A204.1 (cell line): ENCODE data around the gene OR11H6.
"Not testable (repeated sequence)": the region's sequence is repeated elsewhere in the genome, so short reads cannot be mapped to it uniquely, and the experiment has no call there.

Experiments
- FAIRE-seq: peaks from 2 replicates; lab custom pipeline; 2012; peaks lifted over from hg19 to GRCh38; lab: Jason Lieb, UNC

Gene OR11H6, protein sequence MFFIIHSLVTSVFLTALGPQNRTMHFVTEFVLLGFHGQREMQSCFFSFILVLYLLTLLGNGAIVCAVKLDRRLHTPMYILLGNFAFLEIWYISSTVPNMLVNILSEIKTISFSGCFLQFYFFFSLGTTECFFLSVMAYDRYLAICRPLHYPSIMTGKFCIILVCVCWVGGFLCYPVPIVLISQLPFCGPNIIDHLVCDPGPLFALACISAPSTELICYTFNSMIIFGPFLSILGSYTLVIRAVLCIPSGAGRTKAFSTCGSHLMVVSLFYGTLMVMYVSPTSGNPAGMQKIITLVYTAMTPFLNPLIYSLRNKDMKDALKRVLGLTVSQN

DNA sequence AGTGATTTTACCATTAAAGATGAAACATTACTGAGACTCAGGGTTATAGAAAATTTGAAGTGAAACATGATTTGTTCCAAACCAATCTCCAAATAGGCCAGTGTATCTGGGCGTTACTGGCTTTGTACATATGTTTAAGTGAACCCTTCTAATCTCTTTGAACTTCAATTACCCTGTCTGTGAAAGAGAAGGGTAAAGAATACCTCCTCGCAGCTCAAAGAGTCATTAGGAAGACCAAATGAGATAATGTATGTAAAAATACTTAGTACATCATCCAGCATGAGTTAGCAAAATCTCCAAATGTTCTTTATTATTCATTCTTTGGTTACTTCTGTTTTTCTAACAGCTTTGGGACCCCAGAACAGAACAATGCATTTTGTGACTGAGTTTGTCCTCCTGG lies at the start of gene OR11H6:
Gene OR11H6, plus strand, starts transcription at position 301 of the 400 bp plus-strand sequence. Its CDS starts 0 bp downstream, at position 301.
- no peak for FAIRE-seq

DNA sequence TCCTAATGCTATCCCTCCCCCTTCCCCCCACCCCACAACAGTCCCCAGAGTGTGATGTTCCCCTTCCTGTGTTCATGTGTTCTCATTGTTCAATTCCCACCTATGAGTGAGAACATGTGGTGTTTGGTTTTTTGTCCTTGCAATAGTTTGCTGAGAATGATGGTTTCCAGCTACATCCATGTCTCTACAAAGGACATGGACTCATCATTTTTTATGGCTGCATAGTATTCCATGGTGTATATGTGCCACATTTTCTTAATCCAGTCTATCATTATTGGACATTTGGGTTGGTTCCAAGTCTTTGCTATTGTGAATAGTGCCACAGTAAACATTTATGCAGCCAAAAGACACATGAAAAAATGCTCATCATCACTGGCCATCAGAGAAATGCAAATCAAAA lies 49.3 kb upstream of the OR11H6 start:
- FAIRE-seq: not testable (repeated sequence)

DNA sequence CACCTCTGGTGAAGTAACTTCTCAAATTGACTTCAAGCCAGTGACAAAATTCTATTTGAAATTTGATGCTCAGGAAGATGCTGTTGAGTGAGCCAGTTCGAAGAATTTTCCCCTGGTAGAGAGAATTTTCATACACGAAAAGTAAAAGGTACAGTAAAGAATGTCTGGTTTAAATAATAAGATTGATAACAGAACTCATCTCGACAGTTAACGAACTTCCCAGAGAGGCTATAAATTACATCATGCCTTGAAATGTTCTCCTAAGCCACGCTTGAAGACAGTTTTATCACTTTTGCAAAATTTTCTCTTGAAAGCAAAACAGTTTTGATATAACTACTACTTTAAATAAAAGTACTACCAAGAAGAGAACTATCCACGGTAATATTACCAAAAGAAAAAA lies 47.2 kb upstream of the OR11H6 start:
- FAIRE-seq: no peak

DNA sequence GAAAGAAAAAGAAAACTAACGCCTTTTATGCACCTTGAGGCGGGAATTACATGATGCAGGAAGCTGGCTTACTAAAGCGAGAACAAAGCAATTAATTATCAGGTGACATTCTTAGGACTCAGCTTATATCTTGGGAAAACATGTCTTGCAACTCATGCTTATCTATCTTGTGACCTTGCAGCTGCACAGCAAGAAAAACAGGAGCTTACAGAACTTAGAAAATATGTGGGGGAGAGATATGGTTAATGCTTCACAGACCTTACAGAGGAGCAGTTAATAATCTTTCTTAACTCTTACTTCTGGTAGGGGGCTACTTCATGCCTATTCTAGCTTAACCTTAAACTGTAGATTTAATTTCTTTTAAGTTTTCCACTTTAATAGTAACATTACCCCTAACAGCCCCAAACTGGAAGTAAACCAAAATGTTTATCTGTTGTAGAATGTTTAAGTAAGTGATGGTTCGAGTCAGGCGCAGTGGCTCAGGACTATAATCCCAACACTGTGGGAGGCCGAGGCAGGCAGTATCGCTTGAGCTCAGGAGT lies 46.0 kb upstream of the OR11H6 start:
- FAIRE-seq: no peak

DNA sequence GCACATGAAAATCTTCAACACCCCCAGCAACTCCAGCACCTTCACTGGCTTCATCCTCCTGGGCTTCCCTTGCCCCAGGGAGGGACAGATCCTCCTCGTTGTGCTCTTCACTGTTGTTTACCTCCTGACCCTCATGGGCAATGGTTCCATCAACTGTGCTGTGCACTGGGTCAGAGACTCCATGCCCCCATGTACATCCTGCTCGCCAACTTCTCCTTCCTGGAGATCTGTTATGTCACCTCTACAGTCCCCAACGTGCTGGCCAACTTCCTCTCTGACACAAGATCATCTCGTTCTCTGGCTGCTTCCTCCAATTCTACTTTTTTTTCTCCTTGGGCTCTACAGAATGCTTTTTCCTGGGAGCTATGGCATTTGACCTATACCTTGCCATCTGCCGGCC lies 44.3 kb upstream of the OR11H6 start:
- FAIRE-seq: no peak

DNA sequence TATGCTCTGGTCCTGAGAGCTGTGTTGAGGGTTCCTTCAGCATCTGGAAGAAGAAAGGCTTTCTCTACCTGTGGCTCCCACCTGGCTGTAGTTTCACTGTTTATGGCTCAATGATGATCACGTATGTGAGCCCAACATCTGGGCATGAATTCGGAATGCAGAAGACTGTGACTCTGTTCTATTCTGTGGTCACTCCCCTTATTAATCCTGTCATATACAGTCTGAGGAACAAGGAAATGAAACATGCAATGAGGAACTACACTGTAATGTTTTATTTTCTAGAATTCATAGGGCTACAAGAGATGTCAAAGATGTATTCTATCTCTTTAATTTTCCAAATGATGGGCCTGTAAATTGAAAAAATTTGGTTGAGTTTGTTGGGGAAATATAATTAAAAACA lies 43.6 kb upstream of the OR11H6 start:
- no peak for FAIRE-seq

DNA sequence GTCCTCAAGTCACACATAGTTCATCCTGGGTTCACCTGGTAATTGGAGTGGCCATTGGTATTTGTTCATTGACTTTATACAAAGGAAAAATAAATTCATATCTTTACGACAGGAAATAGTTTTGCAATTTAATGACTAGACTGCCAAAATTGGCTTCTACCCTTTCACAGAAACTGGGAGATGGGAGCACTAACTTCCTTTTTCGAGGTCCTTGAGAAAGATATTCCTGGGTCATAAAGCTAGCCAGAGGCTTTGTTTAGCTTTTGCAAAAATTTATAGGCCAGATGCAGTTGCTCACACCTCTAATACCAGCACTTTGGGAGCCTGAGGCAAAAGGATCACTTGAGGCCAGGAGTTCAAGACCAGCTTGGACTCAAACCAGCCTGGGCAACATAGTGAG lies 43.0 kb upstream of the OR11H6 start:
- FAIRE-seq: no peak

DNA sequence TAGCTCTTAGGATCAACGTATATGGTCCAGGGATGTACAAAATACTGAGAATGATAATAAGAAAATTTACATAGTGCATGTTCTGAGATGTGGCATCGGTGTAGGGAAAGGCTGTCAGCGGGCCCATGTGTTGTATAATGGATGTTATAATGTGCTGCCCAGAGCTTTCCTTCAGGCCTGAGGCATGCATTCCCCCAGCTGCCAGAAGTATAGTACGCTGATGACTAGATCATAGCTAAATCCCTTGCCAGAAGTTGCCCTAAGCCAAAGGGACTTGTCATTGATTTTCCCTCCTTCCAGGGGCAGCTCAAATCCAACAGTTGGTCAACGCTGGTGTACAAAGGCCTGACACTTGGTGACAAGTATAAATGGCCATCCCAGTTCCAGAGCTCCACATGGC lies 39.3 kb upstream of the OR11H6 start:
- FAIRE-seq: no peak

DNA sequence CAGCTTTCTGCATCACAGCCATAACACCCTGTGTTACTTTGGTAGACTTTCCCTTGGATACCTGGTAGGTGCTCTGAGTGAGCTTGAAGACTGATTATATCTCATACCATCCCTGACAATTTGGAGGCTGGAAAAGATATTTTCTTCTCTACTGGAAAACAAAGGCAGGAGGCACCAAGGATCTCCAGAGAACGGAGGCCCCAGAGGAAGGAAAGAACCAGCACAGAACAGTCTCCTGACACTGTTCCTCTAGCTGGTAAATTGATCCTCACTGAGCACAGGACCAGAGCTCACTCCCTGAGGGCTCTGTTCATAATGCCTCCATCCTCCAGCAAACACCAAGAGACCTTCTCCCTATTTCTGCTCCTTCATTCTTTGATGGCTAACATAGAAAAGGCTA lies 32.9 kb upstream of the OR11H6 start, which contains the start of gene OR11G2:
Gene OR11G2, plus strand, starts transcription at position 301 of the 400 bp plus-strand sequence. CDS start 6,542 bp downstream, outside the sequence.
- no peak for FAIRE-seq

DNA sequence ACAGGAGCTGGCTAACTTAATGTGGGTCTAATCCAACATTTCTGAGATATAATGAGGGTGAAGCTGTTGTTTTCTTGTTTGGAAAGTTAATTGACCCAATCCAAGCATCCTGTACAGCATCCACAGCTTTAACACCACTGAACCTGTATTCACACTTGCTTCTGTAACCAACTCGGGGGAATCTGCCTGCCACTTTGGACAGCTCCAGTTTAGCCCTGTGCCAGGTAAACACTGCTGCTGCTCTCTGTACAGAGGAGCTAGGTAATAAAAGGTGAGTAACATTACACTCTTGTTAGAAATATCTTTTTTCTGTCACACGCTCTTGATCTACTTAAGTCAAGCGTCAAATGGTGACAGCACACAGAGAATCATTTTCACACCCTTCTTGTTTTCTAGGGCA lies 32.1 kb upstream of the OR11H6 start:
- no peak for FAIRE-seq

DNA sequence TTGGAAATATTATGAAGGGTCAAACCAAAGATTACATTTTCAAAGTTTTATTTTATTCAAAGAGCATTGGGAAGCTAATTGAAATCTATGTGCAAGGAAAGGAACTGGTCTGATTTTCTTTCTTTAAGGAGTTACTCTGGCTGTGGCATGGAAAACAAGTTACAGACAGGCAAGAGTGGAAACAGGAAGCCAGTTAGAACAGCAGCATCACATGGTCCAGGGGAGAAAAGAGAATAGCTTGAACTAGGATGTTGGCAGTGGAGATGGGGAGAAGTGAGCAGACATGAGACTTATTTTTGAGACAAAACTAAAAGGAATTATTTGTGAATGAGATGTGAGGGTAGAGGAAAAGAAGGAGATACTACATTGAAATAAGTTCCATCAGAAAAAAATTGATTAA lies 29.4 kb upstream of the OR11H6 start:
- FAIRE-seq: no peak

DNA sequence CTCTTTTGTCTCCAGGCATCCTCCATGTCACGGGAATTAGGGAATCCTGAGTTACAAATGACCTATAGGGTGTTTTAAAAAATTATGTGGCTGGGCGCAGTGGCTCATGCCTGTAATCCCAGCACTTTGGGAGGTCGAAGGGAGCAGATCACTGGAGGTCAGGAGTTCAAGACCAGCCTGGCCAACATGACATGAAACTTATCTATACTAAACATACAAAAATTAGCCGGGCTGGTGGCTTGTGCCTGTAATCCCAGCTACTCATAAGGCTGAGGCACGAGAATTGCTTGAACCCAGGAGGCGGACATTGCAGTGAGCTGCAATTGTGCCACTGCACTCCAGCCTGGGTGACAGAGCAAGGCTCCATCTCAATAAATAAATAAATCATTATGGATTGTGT lies 28.3 kb upstream of the OR11H6 start:
- not testable (repeated sequence) for FAIRE-seq

DNA sequence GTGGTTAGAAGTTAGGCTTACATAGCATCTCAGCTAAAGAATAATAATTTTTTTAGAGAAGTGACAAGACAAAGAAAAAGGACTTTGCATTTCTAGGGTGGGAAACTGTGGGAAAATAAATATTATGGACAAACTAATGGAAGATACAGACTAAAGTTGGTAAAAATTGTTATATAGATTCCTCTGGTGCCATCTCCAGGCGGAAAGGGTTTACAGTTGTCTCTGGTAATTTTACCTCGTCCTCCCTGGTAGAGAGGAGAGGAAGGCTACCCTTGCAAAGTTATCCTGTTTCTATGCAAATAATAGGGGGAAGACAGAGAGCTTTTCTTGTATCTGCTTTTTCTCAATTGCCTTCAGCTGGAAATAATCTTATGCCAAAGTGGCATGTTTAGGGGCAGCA lies 27.6 kb upstream of the OR11H6 start:
- FAIRE-seq: no peak

DNA sequence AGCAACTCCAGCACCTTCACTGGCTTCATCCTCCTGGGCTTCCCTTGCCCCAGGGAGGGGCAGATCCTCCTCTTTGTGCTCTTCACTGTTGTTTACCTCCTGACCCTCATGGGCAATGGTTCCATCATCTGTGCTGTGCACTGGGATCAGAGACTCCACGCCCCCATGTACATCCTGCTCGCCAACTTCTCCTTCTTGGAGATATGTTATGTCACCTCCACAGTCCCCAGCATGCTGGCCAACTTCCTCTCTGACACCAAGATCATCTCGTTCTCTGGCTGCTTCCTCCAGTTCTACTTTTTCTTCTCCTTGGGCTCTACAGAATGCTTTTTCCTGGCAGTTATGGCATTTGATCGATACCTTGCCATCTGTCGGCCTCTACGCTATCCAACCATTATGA lies 26.1 kb upstream of the OR11H6 start:
- no peak for FAIRE-seq

DNA sequence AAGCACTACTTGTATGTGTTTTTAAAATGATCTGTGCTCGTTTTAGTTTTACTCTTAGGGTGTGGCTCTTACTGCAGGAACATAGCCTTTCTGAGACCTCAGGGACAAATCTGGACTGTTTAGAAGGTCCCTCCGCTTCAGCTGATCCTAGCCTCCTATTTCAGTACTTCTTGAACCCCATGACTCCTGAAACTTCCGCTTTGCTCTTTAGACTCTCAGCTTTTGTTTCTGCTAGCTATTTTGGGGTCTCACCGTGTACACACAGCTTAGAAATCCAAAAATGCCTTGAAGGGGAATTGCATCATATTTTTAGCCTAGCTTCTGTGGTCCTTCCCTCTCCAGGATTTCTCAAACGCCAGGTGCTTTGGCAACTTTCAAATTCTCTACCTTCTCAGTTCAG lies 24.5 kb upstream of the OR11H6 start:
- no peak for FAIRE-seq

DNA sequence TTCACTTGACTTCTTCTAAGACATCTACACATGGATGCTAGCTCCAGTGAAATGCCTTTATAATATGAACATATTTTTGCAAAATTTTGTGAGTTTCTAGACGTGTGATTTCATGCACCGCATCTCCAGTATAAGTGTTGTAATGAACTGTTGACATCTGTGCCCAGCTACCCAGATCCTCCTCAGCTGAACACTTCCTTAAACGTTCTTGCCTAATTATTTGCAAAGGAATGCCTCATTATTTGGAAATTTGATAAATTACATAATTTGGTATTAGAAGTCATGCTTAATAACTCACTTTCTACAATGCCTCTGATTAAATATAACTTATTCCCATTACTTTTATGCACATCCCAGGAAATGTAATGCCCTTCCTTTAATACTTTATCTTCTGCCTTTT lies 18.8 kb upstream of the OR11H6 start:
- no peak for FAIRE-seq

DNA sequence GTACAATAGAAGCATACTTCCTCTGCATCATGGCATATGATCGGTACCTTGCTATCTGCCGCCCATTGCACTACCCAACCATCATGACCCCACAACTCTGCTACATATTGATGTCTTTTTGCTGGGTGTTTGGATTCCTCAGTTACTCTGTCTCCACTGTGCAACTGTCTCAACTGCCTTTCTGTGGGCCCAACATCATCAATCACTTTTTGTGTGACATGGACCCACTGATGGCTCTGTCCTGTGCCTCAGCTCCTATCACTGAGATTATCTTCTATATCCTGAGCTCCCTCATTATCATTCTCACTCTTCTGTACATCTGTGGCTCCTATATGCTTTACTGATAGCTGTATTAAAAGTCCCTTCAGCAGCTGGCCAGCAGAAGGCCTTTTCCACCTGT lies 13.9 kb upstream of the OR11H6 start:
- FAIRE-seq: no peak

DNA sequence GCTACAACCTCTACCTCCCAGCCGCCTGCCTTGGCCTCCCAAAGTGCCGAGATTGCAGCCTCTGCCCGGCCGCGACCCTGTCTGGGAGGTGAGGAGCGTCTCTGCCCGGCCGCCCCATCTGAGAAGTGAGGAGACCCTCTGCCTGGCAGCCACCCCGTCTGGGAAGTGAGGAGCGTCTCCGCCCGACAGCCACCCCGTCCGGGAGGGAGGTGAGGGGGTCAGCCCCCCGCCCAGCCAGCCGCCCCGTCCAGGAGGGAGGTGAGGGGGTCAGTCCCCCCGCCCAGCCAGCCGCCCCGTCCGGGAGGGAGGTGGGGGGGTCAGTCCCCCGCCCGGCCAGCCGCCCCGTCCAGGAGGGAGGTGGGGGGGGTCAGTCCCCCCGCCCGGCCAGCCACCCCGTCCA lies 11.1 kb upstream of the OR11H6 start:
- not testable (repeated sequence) for FAIRE-seq

DNA sequence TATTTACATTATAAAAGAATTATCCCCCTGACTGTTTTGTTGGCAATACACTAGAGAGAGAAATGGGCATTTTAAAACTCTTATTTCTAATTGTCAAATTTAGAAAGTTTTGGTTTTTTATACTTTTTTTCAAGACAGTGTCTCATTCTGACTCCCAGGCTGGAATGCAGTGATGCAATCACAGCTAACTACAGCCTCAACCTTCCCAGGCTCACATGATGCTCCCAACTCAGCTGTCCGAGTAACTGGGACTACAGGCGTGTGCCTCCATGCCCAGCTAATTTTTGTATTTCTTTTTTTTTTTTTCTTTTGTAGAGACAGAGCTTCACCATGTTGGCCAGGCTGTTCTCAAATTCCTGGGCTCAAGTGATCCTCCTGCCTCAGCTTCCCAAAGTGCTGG lies 8.3 kb upstream of the OR11H6 start:
- no peak for FAIRE-seq

DNA sequence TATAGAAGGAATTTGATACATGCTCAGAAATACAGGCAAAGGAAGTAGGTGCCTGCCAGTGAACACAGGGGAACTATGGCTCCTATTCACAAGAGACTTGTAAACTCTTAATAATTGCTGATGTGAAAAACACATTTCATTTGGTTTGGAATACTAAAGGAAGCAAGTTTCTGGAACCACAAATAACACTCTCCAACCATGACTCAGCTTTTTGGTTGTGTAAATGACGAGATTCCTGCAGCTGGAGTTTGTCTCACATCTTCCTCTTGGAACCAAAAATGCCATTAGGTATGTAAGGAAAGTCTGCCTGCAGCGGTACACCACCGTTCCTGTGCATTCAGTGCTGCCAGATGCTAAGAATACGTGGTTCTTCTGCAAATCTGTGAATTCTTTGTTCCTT lies 4.5 kb upstream of the OR11H6 start:
- FAIRE-seq: no peak

DNA sequence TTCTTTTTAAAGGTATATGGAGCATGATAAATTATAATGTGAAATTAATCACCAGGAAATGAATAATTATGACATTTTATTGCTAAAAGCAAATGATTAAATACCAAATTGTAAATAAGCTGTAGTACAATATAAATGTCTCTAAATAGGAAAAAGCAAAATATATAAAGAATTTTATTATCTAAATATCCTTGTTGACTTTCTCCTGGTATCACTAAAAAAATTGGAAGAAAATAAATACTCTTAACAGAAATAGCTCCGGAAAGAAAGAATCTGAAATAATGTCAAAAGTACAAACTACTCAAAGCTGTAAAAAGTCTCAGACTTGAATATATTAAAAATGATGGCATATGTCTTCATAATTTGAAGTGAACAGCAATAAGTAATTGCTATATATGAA lies 5.2 kb downstream of the OR11H6 start, which contains the start of gene OR11H7:
Gene OR11H7, plus strand, starts transcription at position 301 of the 400 bp plus-strand sequence.
- FAIRE-seq: no peak

DNA sequence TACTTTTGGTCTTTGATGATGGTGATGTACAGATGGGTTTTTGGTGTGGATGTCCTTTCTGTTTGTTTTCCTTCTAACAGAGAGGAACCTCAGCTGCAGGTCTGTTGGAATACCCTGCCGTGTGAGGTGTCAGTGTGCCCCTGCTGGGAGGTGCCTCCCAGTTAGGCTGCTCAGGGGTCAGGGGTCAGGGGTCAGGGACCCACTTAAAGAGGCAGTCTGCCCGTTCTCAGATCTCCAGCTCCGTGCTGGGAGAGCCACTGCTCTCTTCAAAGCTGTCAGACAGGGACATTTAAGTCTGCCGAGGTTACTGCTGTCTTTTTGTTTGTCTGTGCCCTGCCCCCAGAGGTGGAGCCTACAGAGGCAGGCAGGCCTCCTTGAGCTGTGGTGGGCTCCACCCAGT lies 11.9 kb downstream of the OR11H6 start:
- FAIRE-seq: not testable (repeated sequence)

DNA sequence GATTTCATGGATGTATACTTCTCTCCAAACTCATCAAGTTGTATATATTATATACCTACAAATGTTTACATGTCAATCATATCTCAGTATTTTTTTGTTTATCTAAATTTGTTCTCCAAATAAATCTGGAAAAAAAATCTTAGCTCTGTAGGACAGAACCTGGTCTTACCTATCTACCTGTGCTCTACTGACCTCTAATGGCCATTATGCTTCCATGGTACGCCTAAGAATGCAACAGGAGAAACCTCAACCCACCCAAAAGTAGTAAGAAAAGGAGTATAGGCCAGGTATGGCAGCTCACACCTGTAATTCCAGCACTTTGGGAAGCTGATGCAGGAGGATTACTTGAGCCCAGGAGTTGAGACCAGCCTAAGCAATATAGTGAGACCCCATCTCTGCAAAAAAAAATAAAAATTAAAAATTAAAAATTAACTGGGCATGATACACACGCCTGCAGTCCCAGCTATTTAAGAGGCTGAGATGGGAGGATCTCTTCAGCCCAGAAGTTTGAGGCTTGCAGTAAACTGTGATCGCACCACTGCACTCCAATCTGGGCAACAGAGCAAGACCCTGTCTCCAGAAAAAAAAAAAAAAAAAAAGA lies 24.2 kb downstream of the OR11H6 start:
- FAIRE-seq: no peak

DNA sequence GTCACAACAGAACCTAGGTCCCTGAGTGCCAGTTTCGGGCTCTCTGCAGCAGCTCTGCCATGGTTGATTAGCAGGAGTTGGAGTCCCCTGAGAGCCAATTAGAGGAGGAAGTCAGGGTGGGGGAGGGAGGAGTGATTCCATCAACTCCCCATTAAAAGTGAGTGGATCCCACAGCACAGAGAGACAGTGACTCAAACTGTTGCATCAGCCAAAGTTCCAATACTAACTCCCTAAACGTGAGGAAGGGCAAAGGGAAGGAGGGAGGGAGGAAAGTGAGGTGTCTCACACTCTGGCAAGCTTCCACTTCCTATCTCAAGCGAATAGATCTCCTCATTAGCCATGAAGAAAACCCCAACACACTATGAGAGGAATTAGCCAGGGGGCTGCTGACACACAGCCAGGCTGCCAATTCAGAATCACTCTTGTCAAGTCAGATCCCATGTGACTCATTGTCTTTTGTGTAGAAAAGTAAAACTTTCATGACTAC lies 39.2 kb downstream of the OR11H6 start:
- FAIRE-seq: no peak
